Measurements from ENCODE around the gene KDM1A.

Gene KDM1A

GRCh38 chr1:23079025-23079424, 59.8 kb downstream of the KDM1A start:
- DNase-seq, result no peak

GRCh38 chr1:23080885-23081284, 61.6 kb downstream of the KDM1A start:
- DNase-seq, result no peak

- no peak for DNase-seq
Measured at GRCh38 chr1:23081376-23081775, 62.1 kb downstream of the KDM1A start.

- no peak for DNase-seq
Measured at GRCh38 chr1:23083714-23084480, 64.6 kb downstream of the KDM1A start.

GRCh38 chr1:23084880-23085279, 65.6 kb downstream of the KDM1A start:
- DNase-seq, result no peak

- DNase-seq, result no peak
Measured at GRCh38 chr1:23085696-23086095, 66.4 kb downstream of the KDM1A start.

- no peak for DNase-seq
Measured at GRCh38 chr1:23088027-23088426, 68.8 kb downstream of the KDM1A start.

GRCh38 chr1:23090056-23090455, 70.8 kb downstream of the KDM1A start:
- no peak for DNase-seq

GRCh38 chr1:23091545-23091944, 72.3 kb downstream of the KDM1A start:
- DNase-seq, result no peak

GRCh38 chr1:23092447-23092846, 73.2 kb downstream of the KDM1A start:
- no peak for DNase-seq

GRCh38 chr1:23097316-23097715, 78.0 kb downstream of the KDM1A start:
- DNase-seq, result no peak

GRCh38 chr1:23098463-23099170, 79.3 kb downstream of the KDM1A start:
- DNase-seq, result peak; percentile 47

- DNase-seq, result no peak
Measured at GRCh38 chr1:23099171-23099536, 79.9 kb downstream of the KDM1A start.

GRCh38 chr1:23100074-23100748, 80.9 kb downstream of the KDM1A start:
- DNase-seq, result no peak

- no peak for DNase-seq
Measured at GRCh38 chr1:23101101-23101827, 82.0 kb downstream of the KDM1A start.

- DNase-seq, result no peak
Measured at GRCh38 chr1:23101887-23102286, 82.6 kb downstream of the KDM1A start.

- no peak for DNase-seq
Measured at GRCh38 chr1:23102289-23102688, 83.0 kb downstream of the KDM1A start.

GRCh38 chr1:23103001-23103889, 84.0 kb downstream of the KDM1A start:
- no peak for DNase-seq

- no peak for DNase-seq
Measured at GRCh38 chr1:23108918-23109533, 89.8 kb downstream of the KDM1A start.

- no peak for DNase-seq
Measured at GRCh38 chr1:23110391-23110790, 91.1 kb downstream of the KDM1A start.

- DNase-seq, result no peak
Measured at GRCh38 chr1:23111600-23112535, 92.6 kb downstream of the KDM1A start.
